Vagina (tissue), 2 donors: Measurements from ENCODE around the gene HOXD12. TPM values are rescaled to one million over a fixed set of nuclear protein-coding genes. Genes with fewer than 3 reads are reported as not detected.

Source experiments
- DNase-seq, 2 donors: peaks; one replicate each; pipeline ENCODE4 v3.0.0-alpha.2; 2017; ENCODE audit errors: extremely low spot score in 2 of 2
- H3K27ac ChIP-seq: fragments of 200-600 bp; sonication (generic); one replicate; pipeline ENCODE4 v1.5.1; 2019
- H3K27me3 ChIP-seq: fragments of 200-600 bp; sonication (generic); one replicate; pipeline ENCODE4 v1.5.1; 2019
- H3K36me3 ChIP-seq, 2 donors: fragments of 200-600 bp; sonication (generic); one replicate each; pipeline ENCODE4 v1.5.1; 2017 to 2019
- H3K4me1 ChIP-seq: fragments of 200-600 bp; sonication (generic); one replicate; pipeline ENCODE4 v1.5.1; 2019
- H3K4me3 ChIP-seq, 2 donors: fragments of 200-600 bp; sonication (generic); 1 replicate in 1 of 2; 2 replicates in 1 of 2; pipeline ENCODE4 v1.5.1; 2016 to 2019
- H3K9me3 ChIP-seq: fragments of 200-600 bp; sonication (generic); one replicate; pipeline ENCODE4 v1.5.1; 2019
- CTCF ChIP-seq, 3 experiments: fragments of 450-650 bp in 2 of 3; fragments of 200-600 bp in 1 of 3; sonication (generic) in 1 of 3; IDR thresholded peaks; one replicate each; pipeline ENCODE4 v1.5.1; 2017 to 2019; ENCODE audit warnings: antibody characterized with exemption in 3 of 3, mild to moderate bottlenecking in 2 of 3, moderate library complexity in 2 of 3
- POLR2A ChIP-seq, 2 donors: fragments of 450-650 bp; IDR thresholded peaks; one replicate each; pipeline ENCODE4 v1.6.1; 2017; ENCODE audit warnings: antibody characterized with exemption in 2 of 2, mild to moderate bottlenecking in 2 of 2, moderate library complexity in 2 of 2
- POLR2AphosphoS5 ChIP-seq, 2 donors: sonication (generic); formaldehyde crosslinking; IDR thresholded peaks; one replicate each; pipeline ENCODE4 v1.9.0; 2017; ENCODE audit warnings: antibody characterized with exemption in 2 of 2, mild to moderate bottlenecking in 2 of 2, low read depth in 1 of 2; ENCODE audit not compliant: insufficient read depth in 1 of 2
- intact Hi-C: fragments of 100-400 bp; cut with DNase I; formaldehyde crosslinking; loops from one replicate; pipeline ENCODE4 v1.15.1; 2023
- total RNA-seq: library from RNA; depleted of rRNA; stranded (reverse); fragments of >200 nt; gene quantifications from one replicate; pipeline ENCODE4 v1.2.3, GENCODE V29; 2016

Gene HOXD12
- total RNA-seq, 1 donor from 2014 or later, result 1.7 TPM

DNA sequence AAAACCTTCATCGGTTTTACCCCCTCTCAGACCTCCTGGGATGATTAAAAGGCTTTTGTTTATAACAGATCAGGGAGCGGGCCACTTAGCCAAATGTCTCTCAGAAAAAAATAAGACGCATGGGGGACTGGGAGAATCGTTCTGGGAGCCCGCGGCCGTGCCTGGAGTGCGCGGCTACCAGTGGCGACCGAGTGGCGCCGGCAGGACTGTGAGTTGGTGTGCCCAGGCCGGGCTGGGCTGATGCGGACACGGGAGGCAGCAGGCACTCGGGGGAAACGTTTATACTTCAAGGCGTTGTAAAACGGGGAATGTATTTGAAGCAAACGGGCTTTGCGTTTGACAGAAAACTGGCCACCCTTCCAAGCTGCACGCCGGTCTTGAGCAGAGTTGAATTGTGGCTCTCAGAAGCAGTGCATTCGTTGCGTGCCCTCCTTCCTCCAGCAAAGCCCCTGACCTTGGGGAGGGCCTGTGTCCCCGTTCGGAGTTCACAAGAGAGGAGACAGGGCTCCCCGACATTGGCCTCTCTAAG, 12.3 kb downstream of the HOXD12 start:
- peaks cover 51% of the 10 kb centered on the region for H3K4me1 ChIP-seq

GRCh38 chr2:176112375-176113302, 13.0 kb downstream of the HOXD12 start:
- H3K4me3 ChIP-seq, result no peak overlapping the region
- peaks cover 57% of the 10 kb centered on the region for H3K4me1 ChIP-seq
- no peaks in the 10 kb centered on the region for H3K27me3 ChIP-seq
- no peak for TF ChIP-seq POLR2AphosphoS5 (IDR thresholded peaks at IDR 0.05; ENCODE audit: insufficient read depth in 1 of 2, low read depth in 1 of 2)
- H3K36me3 ChIP-seq, result peaks cover 0 to 6% of the 10 kb centered on the region in 2 donors
- no peak overlapping the region for H3K27ac ChIP-seq
- no peaks in the 10 kb centered on the region for H3K9me3 ChIP-seq
- intact Hi-C loops, result no loop called here
- no peak for DNase-seq

More for the DNA sequence above, 12.3 kb downstream of the HOXD12 start:
- Histone ChIP-seq H3K4me3 (no peak overlapping the region), H3K36me3 (no peaks in the 10 kb centered on the region), H3K9me3 (no peaks in the 10 kb centered on the region), H3K27me3 (no peaks in the 10 kb centered on the region), H3K27ac (no peak overlapping the region)
- no peak for DNase-seq
- intact Hi-C loops, result no loop called here
- TF ChIP-seq POLR2AphosphoS5 (IDR thresholded peaks at IDR 0.05; ENCODE audit: insufficient read depth in 1 of 2, low read depth in 1 of 2) (no peak), CTCF (IDR thresholded peaks at IDR 0.05) (no peak), POLR2A (IDR thresholded peaks at IDR 0.05) (no peak)

- H3K9me3 ChIP-seq, result no peaks in the 10 kb centered on the region
- DNase-seq, result no peak
- no peak overlapping the region for H3K4me3 ChIP-seq
- H3K4me1 ChIP-seq, result peaks cover 50% of the 10 kb centered on the region
- H3K27me3 ChIP-seq, result no peaks in the 10 kb centered on the region
- no peak overlapping the region for H3K27ac ChIP-seq
- TF ChIP-seq POLR2A (IDR thresholded peaks at IDR 0.05) (no peak), CTCF (IDR thresholded peaks at IDR 0.05) (no peak), POLR2AphosphoS5 (IDR thresholded peaks at IDR 0.05; ENCODE audit: insufficient read depth in 1 of 2, low read depth in 1 of 2) (no peak)
- intact Hi-C loops, result no loop called here
- H3K36me3 ChIP-seq, result peaks cover 0 to 7% of the 10 kb centered on the region in 2 donors
Measured at GRCh38 chr2:176114120-176114929, 14.7 kb downstream of the HOXD12 start.

GRCh38 chr2:176114930-176115625, 15.5 kb downstream of the HOXD12 start:
- Histone ChIP-seq H3K36me3 (peaks cover 0 to 7% of the 10 kb centered on the region in 2 donors), H3K27ac (no peak overlapping the region), H3K4me1 (peaks cover 45% of the 10 kb centered on the region), H3K4me3 (no peak overlapping the region), H3K9me3 (no peaks in the 10 kb centered on the region), H3K27me3 (no peaks in the 10 kb centered on the region)
- DNase-seq, result no peak
- intact Hi-C loops, result no loop called here
- TF ChIP-seq CTCF (IDR thresholded peaks at IDR 0.05) (no peak), POLR2A (IDR thresholded peaks at IDR 0.05) (no peak), POLR2AphosphoS5 (IDR thresholded peaks at IDR 0.05; ENCODE audit: insufficient read depth in 1 of 2, low read depth in 1 of 2) (no peak)
